ENCODE data around the gene HRH2.

The HRH2 gene

GRCh38 chr5:175680463-175680862 is 22.6 kb downstream of the HRH2 start:
- H3K9ac ChIP-seq (ENCODE audit: low read length): no peak overlapping the region
- no peak overlapping the region for H3K4me3 ChIP-seq (ENCODE audit: low read length)
- no peaks in the 10 kb centered on the region for H3K4me1 ChIP-seq (ENCODE audit: control insufficient read depth, insufficient read depth, low read length)
- H3K9me3 ChIP-seq (ENCODE audit: control insufficient read depth, low read length): no peaks in the 10 kb centered on the region
- no peaks in the 10 kb centered on the region for H3K27me3 ChIP-seq (ENCODE audit: control insufficient read depth, insufficient read depth, low read length)
- H3K36me3 ChIP-seq (ENCODE audit: control insufficient read depth, insufficient read depth, low read length): no peaks in the 10 kb centered on the region

GRCh38 chr5:175681045-175681967 is 23.4 kb downstream of the HRH2 start:
- H3K4me3 ChIP-seq (ENCODE audit: low read length): no peak overlapping the region
- no peaks in the 10 kb centered on the region for H3K36me3 ChIP-seq (ENCODE audit: control insufficient read depth, insufficient read depth, low read length)
- no peak overlapping the region for H3K9ac ChIP-seq (ENCODE audit: low read length)
- no peaks in the 10 kb centered on the region for H3K9me3 ChIP-seq (ENCODE audit: control insufficient read depth, low read length)
- H3K27me3 ChIP-seq (ENCODE audit: control insufficient read depth, insufficient read depth, low read length): no peaks in the 10 kb centered on the region
- H3K4me1 ChIP-seq (ENCODE audit: control insufficient read depth, insufficient read depth, low read length): no peaks in the 10 kb centered on the region

GRCh38 chr5:175681968-175682340 is 24.1 kb downstream of the HRH2 start:
- no peak overlapping the region for H3K9ac ChIP-seq (ENCODE audit: low read length)
- H3K4me1 ChIP-seq (ENCODE audit: control insufficient read depth, insufficient read depth, low read length): peaks cover 5% of the 10 kb centered on the region
- H3K27me3 ChIP-seq (ENCODE audit: control insufficient read depth, insufficient read depth, low read length): peaks cover 2% of the 10 kb centered on the region
- H3K4me3 ChIP-seq (ENCODE audit: low read length): no peak overlapping the region
- no peaks in the 10 kb centered on the region for H3K36me3 ChIP-seq (ENCODE audit: control insufficient read depth, insufficient read depth, low read length)
- H3K9me3 ChIP-seq (ENCODE audit: control insufficient read depth, low read length): no peaks in the 10 kb centered on the region

- peaks cover 10% of the 10 kb centered on the region for H3K4me1 ChIP-seq (ENCODE audit: control insufficient read depth, insufficient read depth, low read length)
- no peaks in the 10 kb centered on the region for H3K36me3 ChIP-seq (ENCODE audit: control insufficient read depth, insufficient read depth, low read length)
- H3K9me3 ChIP-seq (ENCODE audit: control insufficient read depth, low read length): no peaks in the 10 kb centered on the region
- H3K9ac ChIP-seq (ENCODE audit: low read length): no peak overlapping the region
- H3K27me3 ChIP-seq (ENCODE audit: control insufficient read depth, insufficient read depth, low read length): peaks cover 7% of the 10 kb centered on the region
- no peak overlapping the region for H3K4me3 ChIP-seq (ENCODE audit: low read length)
Measured at GRCh38 chr5:175682664-175683063, 24.8 kb downstream of the HRH2 start.

GRCh38 chr5:175683231-175683630 is 25.4 kb downstream of the HRH2 start:
- Histone ChIP-seq H3K9ac (ENCODE audit: low read length) (no peak overlapping the region), H3K9me3 (ENCODE audit: control insufficient read depth, low read length) (no peaks in the 10 kb centered on the region), H3K36me3 (ENCODE audit: control insufficient read depth, insufficient read depth, low read length) (no peaks in the 10 kb centered on the region), H3K4me1 (ENCODE audit: control insufficient read depth, insufficient read depth, low read length) (peaks cover 10% of the 10 kb centered on the region), H3K27me3 (ENCODE audit: control insufficient read depth, insufficient read depth, low read length) (peaks cover 7% of the 10 kb centered on the region), H3K4me3 (ENCODE audit: low read length) (no peak overlapping the region)

- H3K27me3 ChIP-seq (ENCODE audit: control insufficient read depth, insufficient read depth, low read length): peaks cover 7% of the 10 kb centered on the region
- H3K9me3 ChIP-seq (ENCODE audit: control insufficient read depth, low read length): no peaks in the 10 kb centered on the region
- no peak overlapping the region for H3K4me3 ChIP-seq (ENCODE audit: low read length)
- H3K9ac ChIP-seq (ENCODE audit: low read length): no peak overlapping the region
- H3K36me3 ChIP-seq (ENCODE audit: control insufficient read depth, insufficient read depth, low read length): no peaks in the 10 kb centered on the region
- H3K4me1 ChIP-seq (ENCODE audit: control insufficient read depth, insufficient read depth, low read length): peaks cover 10% of the 10 kb centered on the region
Measured at GRCh38 chr5:175683921-175684320, 26.1 kb downstream of the HRH2 start.

GRCh38 chr5:175684931-175685330 is 27.1 kb downstream of the HRH2 start:
- no peak overlapping the region for H3K9ac ChIP-seq (ENCODE audit: low read length)
- no peaks in the 10 kb centered on the region for H3K9me3 ChIP-seq (ENCODE audit: control insufficient read depth, low read length)
- H3K36me3 ChIP-seq (ENCODE audit: control insufficient read depth, insufficient read depth, low read length): no peaks in the 10 kb centered on the region
- H3K4me1 ChIP-seq (ENCODE audit: control insufficient read depth, insufficient read depth, low read length): peaks cover 10% of the 10 kb centered on the region
- peaks cover 7% of the 10 kb centered on the region for H3K27me3 ChIP-seq (ENCODE audit: control insufficient read depth, insufficient read depth, low read length)
- H3K4me3 ChIP-seq (ENCODE audit: low read length): no peak overlapping the region

GRCh38 chr5:175685701-175686350 is 28.0 kb downstream of the HRH2 start:
- H3K4me1 ChIP-seq (ENCODE audit: control insufficient read depth, insufficient read depth, low read length): peaks cover 10% of the 10 kb centered on the region

GRCh38 chr5:175686396-175686795 is 28.5 kb downstream of the HRH2 start:
- H3K27me3 ChIP-seq (ENCODE audit: control insufficient read depth, insufficient read depth, low read length): peaks cover 7% of the 10 kb centered on the region
- H3K4me1 ChIP-seq (ENCODE audit: control insufficient read depth, insufficient read depth, low read length): peaks cover 10% of the 10 kb centered on the region
- H3K9me3 ChIP-seq (ENCODE audit: control insufficient read depth, low read length): no peaks in the 10 kb centered on the region
- no peaks in the 10 kb centered on the region for H3K36me3 ChIP-seq (ENCODE audit: control insufficient read depth, insufficient read depth, low read length)
- no peak overlapping the region for H3K9ac ChIP-seq (ENCODE audit: low read length)
- H3K4me3 ChIP-seq (ENCODE audit: low read length): no peak overlapping the region

More at GRCh38 chr5:175685701-175686350, 28.0 kb downstream of the HRH2 start:
- H3K27me3 ChIP-seq (ENCODE audit: control insufficient read depth, insufficient read depth, low read length): peaks cover 7% of the 10 kb centered on the region
- no peak overlapping the region for H3K9ac ChIP-seq (ENCODE audit: low read length)
- no peaks in the 10 kb centered on the region for H3K36me3 ChIP-seq (ENCODE audit: control insufficient read depth, insufficient read depth, low read length)
- no peaks in the 10 kb centered on the region for H3K9me3 ChIP-seq (ENCODE audit: control insufficient read depth, low read length)
- H3K4me3 ChIP-seq (ENCODE audit: low read length): no peak overlapping the region

- no peak overlapping the region for H3K9ac ChIP-seq (ENCODE audit: low read length)
- H3K9me3 ChIP-seq (ENCODE audit: control insufficient read depth, low read length): no peaks in the 10 kb centered on the region
- peaks cover 7% of the 10 kb centered on the region for H3K27me3 ChIP-seq (ENCODE audit: control insufficient read depth, insufficient read depth, low read length)
- H3K4me1 ChIP-seq (ENCODE audit: control insufficient read depth, insufficient read depth, low read length): peaks cover 10% of the 10 kb centered on the region
- no peak overlapping the region for H3K4me3 ChIP-seq (ENCODE audit: low read length)
- no peaks in the 10 kb centered on the region for H3K36me3 ChIP-seq (ENCODE audit: control insufficient read depth, insufficient read depth, low read length)
Measured at GRCh38 chr5:175686826-175687225, 29.0 kb downstream of the HRH2 start.

GRCh38 chr5:175687231-175687701 is 29.4 kb downstream of the HRH2 start:
- H3K4me1 ChIP-seq (ENCODE audit: control insufficient read depth, insufficient read depth, low read length): peaks cover 10% of the 10 kb centered on the region
- H3K27me3 ChIP-seq (ENCODE audit: control insufficient read depth, insufficient read depth, low read length): peaks cover 7% of the 10 kb centered on the region
- H3K4me3 ChIP-seq (ENCODE audit: low read length): no peak overlapping the region
- H3K9me3 ChIP-seq (ENCODE audit: control insufficient read depth, low read length): no peaks in the 10 kb centered on the region
- no peaks in the 10 kb centered on the region for H3K36me3 ChIP-seq (ENCODE audit: control insufficient read depth, insufficient read depth, low read length)
- H3K9ac ChIP-seq (ENCODE audit: low read length): no peak overlapping the region

Measured in mucosa of stomach (tissue), 1 donor.